Measurements from ENCODE around the gene NSRP1. TPM values are rescaled to one million over a fixed set of nuclear protein-coding genes. Genes with fewer than 3 reads are reported as not detected.

Gene NSRP1
- total and polyA plus RNA-seq, 2 of the 4 experiments (the other 2 are of a cell fraction): 3.4 to 14.2 TPM

DNA sequence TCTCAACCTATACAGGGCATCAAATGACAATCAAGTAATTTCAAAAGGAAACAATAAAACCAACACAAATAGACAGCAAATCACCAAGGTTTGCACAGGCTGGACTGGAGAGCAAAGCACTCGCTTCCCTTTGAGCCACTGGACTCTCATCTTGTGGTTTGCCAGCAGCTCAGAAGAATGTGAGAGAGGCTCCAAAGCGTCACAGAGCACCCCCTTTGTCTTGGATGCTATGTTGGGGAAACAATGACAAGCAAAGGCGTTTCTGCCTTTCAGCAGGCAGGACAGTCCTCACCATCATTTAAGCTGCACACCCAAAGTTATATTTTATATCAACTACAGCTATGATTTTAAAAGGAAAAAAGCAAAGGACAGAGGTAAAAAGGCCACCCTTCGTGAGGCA, 105.6 kb downstream of the NSRP1 start:
- no TSS peak for BruUV-seq (replicated peaks)
- no peak overlapping the region for H3K27ac ChIP-seq (ENCODE audit: insufficient read depth, low read length)
- no peak for DNase-seq
- WGBS, 2 experiments (ENCODE audit: extremely low coverage in 2 of 2, insufficient read length in 1 of 2): 60% methylated on average over 1 of the region's 4 CpGs; no CpG with 5 or more reads in 1 of the 2 experiments
- no peak overlapping the region for H3K18ac ChIP-seq (ENCODE audit: low read depth, low read length)
- H3K4me3 ChIP-seq (ENCODE audit: insufficient read depth, low read depth, low read length): no peak overlapping the region
- no peak overlapping the region for H2BK5ac ChIP-seq (ENCODE audit: low read depth, low read length, poor library complexity, severe bottlenecking)
- H2BK15ac ChIP-seq (ENCODE audit: low read depth, low read length): no peak overlapping the region
- H4K91ac ChIP-seq (ENCODE audit: insufficient read depth, low read depth, low read length): no peak overlapping the region
- in situ Hi-C loops (cut with MboI; ENCODE audit: low sequenced_read_pairs): no loop called here
- no peak overlapping the region for H4K5ac ChIP-seq (ENCODE audit: low read depth, low read length)
- no peak overlapping the region for H3K4me2 ChIP-seq (ENCODE audit: low read depth, low read length)
- no peaks in the 10 kb centered on the region for H3K36me3 ChIP-seq (ENCODE audit: control insufficient read depth, insufficient read depth, low read length)
- no peak overlapping the region for H3K23ac ChIP-seq (ENCODE audit: low read depth, low read length)
- H4K20me1 ChIP-seq (ENCODE audit: insufficient read depth, low read length): no peaks in the 10 kb centered on the region
- H3K56ac ChIP-seq (ENCODE audit: extremely low read depth, insufficient read depth, low read length): no peak overlapping the region
- 0 out of 2 replicates have a peak, but pooled peaks cover 3% of the 10 kb centered on the region for H3K9me1 ChIP-seq (ENCODE audit: insufficient read depth, low read length)
- no peak overlapping the region for H4K8ac ChIP-seq (ENCODE audit: low read depth in 2 of 2, low read length in 2 of 2)
- ATAC-seq (ENCODE audit: low read depth): no peak
- no peak overlapping the region for H2BK20ac ChIP-seq (ENCODE audit: low read depth, low read length)
- H3K14ac ChIP-seq (replicated peaks; ENCODE audit: low read depth, low read length): no peak overlapping the region
- peaks cover 55% of the 10 kb centered on the region for H3K27me3 ChIP-seq (ENCODE audit: control insufficient read depth, insufficient read depth, low read length)
- TF ChIP-seq RCOR1 (IDR thresholded peaks at IDR 0.05; ENCODE audit: insufficient replicate concordance, low read length): no peak
- TF ChIP-seq CEBPB (IDR thresholded peaks at IDR 0.05; ENCODE audit: low read depth, low read length): no peak
- TF ChIP-seq CHD1 (IDR thresholded peaks at IDR 0.05; ENCODE audit: low read depth, low read length): no peak
- no peak for TF ChIP-seq RAD21 (IDR thresholded peaks at IDR 0.05; ENCODE audit: low read length)
- TF ChIP-seq, protein P1, sequence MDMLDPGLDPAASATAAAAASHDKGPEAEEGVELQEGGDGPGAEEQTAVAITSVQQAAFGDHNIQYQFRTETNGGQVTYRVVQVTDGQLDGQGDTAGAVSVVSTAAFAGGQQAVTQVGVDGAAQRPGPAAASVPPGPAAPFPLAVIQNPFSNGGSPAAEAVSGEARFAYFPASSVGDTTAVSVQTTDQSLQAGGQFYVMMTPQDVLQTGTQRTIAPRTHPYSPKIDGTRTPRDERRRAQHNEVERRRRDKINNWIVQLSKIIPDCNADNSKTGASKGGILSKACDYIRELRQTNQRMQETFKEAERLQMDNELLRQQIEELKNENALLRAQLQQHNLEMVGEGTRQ (IDR thresholded peaks at IDR 0.05; ENCODE audit: low read depth, low read length): no peak
- TF ChIP-seq SMC3 (IDR thresholded peaks at IDR 0.05; ENCODE audit: low read depth, low read length): no peak
- no peak for TF ChIP-seq BHLHE40 (IDR thresholded peaks at IDR 0.05; ENCODE audit: low read depth, low read length)
- no peak for TF ChIP-seq RFX5 (IDR thresholded peaks at IDR 0.05; ENCODE audit: low read depth, low read length)
- no peak for TF ChIP-seq MXI1 (IDR thresholded peaks at IDR 0.05; ENCODE audit: borderline replicate concordance, low read depth, low read length)
- TF ChIP-seq FOS (IDR thresholded peaks at IDR 0.05; ENCODE audit: low read depth, low read length): no peak
- no peak for TF ChIP-seq NFE2L2 (IDR thresholded peaks at IDR 0.05; ENCODE audit: low read depth, low read length)
- TF ChIP-seq, protein P2, sequence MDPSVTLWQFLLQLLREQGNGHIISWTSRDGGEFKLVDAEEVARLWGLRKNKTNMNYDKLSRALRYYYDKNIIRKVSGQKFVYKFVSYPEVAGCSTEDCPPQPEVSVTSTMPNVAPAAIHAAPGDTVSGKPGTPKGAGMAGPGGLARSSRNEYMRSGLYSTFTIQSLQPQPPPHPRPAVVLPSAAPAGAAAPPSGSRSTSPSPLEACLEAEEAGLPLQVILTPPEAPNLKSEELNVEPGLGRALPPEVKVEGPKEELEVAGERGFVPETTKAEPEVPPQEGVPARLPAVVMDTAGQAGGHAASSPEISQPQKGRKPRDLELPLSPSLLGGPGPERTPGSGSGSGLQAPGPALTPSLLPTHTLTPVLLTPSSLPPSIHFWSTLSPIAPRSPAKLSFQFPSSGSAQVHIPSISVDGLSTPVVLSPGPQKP (IDR thresholded peaks at IDR 0.05; ENCODE audit: borderline replicate concordance, low read depth, low read length): no peak
- intact Hi-C loops (cut with micrococcal nuclease): no loop called here
- H3K79me1 ChIP-seq (ENCODE audit: low read depth in 1 of 2, low read length in 2 of 2): no peaks in the 10 kb centered on the region
- ChIA-PET CTCF (no interaction called here), POLR2A (ENCODE audit: unreplicated experiment) (no interaction called here)
- H3K9ac ChIP-seq (ENCODE audit: low read depth, low read length): no peak overlapping the region
- H2AFZ ChIP-seq (replicated peaks; ENCODE audit: low read length, poor library complexity): no peak overlapping the region
- no peak overlapping the region for H2AK5ac ChIP-seq (ENCODE audit: low read depth, low read length)
- H3K4me1 ChIP-seq (ENCODE audit: control insufficient read depth, insufficient read depth, low read length): no peaks in the 10 kb centered on the region
- no peaks in the 10 kb centered on the region for H3K9me3 ChIP-seq (ENCODE audit: control insufficient read depth, insufficient read depth, low read length)
- no peak overlapping the region for H2BK120ac ChIP-seq (ENCODE audit: low read depth, low read length)
- dilution Hi-C loops (cut with HindIII; ENCODE audit: low sequenced_read_pairs, unreplicated experiment): no loop called here
- H2AK9ac ChIP-seq (replicated peaks; ENCODE audit: low read depth, low read length, poor library complexity): no peak overlapping the region
- no peak overlapping the region for H3K4ac ChIP-seq (ENCODE audit: low read depth, low read length)

All from IMR-90 (cell line).